ENCODE measurements around the gene IRAK2.

IRAK2 gene

GRCh38 chr3:10277115-10277625, 112.5 kb downstream of the IRAK2 start:
- H3K4me3 ChIP-seq (ENCODE audit: low read depth, low read length) = no peak overlapping the region
- TF ChIP-seq, protein P1, sequence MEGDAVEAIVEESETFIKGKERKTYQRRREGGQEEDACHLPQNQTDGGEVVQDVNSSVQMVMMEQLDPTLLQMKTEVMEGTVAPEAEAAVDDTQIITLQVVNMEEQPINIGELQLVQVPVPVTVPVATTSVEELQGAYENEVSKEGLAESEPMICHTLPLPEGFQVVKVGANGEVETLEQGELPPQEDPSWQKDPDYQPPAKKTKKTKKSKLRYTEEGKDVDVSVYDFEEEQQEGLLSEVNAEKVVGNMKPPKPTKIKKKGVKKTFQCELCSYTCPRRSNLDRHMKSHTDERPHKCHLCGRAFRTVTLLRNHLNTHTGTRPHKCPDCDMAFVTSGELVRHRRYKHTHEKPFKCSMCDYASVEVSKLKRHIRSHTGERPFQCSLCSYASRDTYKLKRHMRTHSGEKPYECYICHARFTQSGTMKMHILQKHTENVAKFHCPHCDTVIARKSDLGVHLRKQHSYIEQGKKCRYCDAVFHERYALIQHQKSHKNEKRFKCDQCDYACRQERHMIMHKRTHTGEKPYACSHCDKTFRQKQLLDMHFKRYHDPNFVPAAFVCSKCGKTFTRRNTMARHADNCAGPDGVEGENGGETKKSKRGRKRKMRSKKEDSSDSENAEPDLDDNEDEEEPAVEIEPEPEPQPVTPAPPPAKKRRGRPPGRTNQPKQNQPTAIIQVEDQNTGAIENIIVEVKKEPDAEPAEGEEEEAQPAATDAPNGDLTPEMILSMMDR (conservative IDR thresholded peaks at IDR 0.05; ENCODE audit: low read depth, low read length) = no peak
- no peak for DNase-seq (ENCODE audit: low read depth)

DNA sequence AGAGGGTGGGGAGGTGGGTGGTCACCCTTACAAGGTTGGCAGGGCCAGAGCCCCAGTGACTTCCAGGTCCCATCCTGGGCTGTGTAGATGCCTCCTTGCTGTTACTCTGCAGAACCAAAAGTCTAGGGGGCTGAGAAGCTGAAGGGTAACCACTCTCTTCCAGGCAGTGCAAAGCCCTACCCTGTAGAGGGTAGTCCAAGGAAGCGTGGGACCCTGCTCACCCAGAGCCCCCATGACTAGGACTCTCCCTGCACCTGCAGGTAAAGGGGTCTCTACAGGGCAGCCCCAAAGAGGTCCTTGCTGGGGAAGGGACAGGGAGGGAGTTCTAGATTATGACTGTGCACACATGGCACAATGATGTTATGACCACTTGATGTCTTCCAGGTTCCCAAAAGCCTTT, 113.8 kb downstream of the IRAK2 start:
- TF ChIP-seq, protein P1 (conservative IDR thresholded peaks at IDR 0.05; ENCODE audit: low read depth, low read length) = no peak
- no peak for DNase-seq (ENCODE audit: low read depth)
- H3K4me3 ChIP-seq (ENCODE audit: low read depth, low read length) = no peak overlapping the region

- DNase-seq (ENCODE audit: low read depth) = no peak
- no peak overlapping the region for H3K4me3 ChIP-seq (ENCODE audit: low read depth, low read length)
- TF ChIP-seq, protein P1 (conservative IDR thresholded peaks at IDR 0.05; ENCODE audit: low read depth, low read length) = no peak
Measured at GRCh38 chr3:10279384-10280176, 114.9 kb downstream of the IRAK2 start.

DNA sequence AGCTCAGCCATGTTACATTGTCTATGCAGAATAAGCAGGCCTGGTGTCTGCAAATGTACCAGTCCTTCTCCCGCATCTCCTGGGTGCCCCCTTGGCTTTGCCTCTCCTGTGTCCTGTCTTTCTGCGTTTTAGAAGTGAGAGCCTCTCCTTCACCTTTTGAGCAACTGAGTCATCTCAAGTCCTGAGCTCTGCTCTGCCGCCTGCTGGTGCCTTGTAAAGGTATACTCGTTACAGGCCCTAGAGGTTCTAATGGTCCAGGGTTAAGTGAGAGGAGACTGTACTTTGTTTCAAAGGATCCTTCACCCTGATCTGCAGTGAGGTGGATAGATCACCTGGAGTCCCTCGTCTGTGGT, 115.4 kb downstream of the IRAK2 start:
- TF ChIP-seq, protein P1 (conservative IDR thresholded peaks at IDR 0.05; ENCODE audit: low read depth, low read length) = peak; percentile 46
- DNase-seq (ENCODE audit: low read depth) = no peak
- H3K4me3 ChIP-seq (ENCODE audit: low read depth, low read length) = no peak overlapping the region

- no peak for DNase-seq (ENCODE audit: low read depth)
- H3K4me3 ChIP-seq (ENCODE audit: low read depth, low read length) = no peak overlapping the region
Measured at GRCh38 chr3:10280571-10280970, 115.9 kb downstream of the IRAK2 start.

GRCh38 chr3:10281951-10282350, 117.2 kb downstream of the IRAK2 start:
- no peak overlapping the region for H3K4me3 ChIP-seq (ENCODE audit: low read depth, low read length)
- DNase-seq (ENCODE audit: low read depth) = peak; percentile 43
- TF ChIP-seq, protein P1 (conservative IDR thresholded peaks at IDR 0.05; ENCODE audit: low read depth, low read length) = no peak

More at GRCh38 chr3:10280571-10280970, 115.9 kb downstream of the IRAK2 start:
- TF ChIP-seq, protein P1 (conservative IDR thresholded peaks at IDR 0.05; ENCODE audit: low read depth, low read length) = no peak

- DNase-seq (ENCODE audit: low read depth) = no peak
- TF ChIP-seq, protein P1 (conservative IDR thresholded peaks at IDR 0.05; ENCODE audit: low read depth, low read length) = no peak
- H3K4me3 ChIP-seq (ENCODE audit: low read depth, low read length) = no peak overlapping the region
Measured at GRCh38 chr3:10283638-10284037, 118.9 kb downstream of the IRAK2 start.
